SU-DHL-6 (cell line): Measurements from ENCODE around the gene SLC14A1.

Experiments used
- CTCF ChIP-seq: fragments of 200-600 bp; sonication (generic); IDR thresholded peaks from one replicate; pipeline ENCODE4 v1.5.1; 2017; ENCODE audit warnings: antibody characterized with exemption, mild to moderate bottlenecking, low read length, moderate library complexity; ENCODE audit not compliant: insufficient read depth, poor library complexity, severe bottlenecking
- EZH2phosphoT487 ChIP-seq: fragments of 200-600 bp; sonication (generic), shearing (Covaris generic); conservative IDR thresholded peaks from 2 replicates; pipeline ENCODE4 v1.6.1; 2018; ENCODE audit warnings: mild to moderate bottlenecking, antibody characterized with exemption, low read length, moderate library complexity, mixed read lengths

DNA sequence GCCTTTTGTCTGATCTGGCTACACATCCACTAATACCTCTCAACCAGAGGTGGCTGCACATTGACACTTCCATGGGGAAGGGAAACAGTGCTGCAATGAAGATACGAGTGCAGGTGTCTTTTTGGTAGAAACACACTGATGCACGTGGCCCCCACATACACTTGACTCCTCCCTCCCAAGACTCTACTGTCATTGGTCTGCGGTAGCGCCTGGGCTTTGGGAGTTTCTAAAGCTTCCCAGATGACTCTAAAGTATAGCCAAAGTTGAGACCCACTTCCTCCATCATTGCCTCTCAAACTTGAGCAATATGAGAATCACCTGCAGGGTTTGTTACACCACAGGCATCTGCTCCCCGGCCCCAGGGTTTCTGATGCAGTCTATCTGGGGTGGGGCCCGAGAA, 11.0 kb downstream of the SLC14A1 start:
- TF ChIP-seq CTCF (no peak), EZH2phosphoT487 (no peak)
